ENCODE data around the gene HCN2.

GRCh38 chr19:604355-604754, 14.7 kb downstream of the HCN2 start:
- TF ChIP-seq, protein P1, sequence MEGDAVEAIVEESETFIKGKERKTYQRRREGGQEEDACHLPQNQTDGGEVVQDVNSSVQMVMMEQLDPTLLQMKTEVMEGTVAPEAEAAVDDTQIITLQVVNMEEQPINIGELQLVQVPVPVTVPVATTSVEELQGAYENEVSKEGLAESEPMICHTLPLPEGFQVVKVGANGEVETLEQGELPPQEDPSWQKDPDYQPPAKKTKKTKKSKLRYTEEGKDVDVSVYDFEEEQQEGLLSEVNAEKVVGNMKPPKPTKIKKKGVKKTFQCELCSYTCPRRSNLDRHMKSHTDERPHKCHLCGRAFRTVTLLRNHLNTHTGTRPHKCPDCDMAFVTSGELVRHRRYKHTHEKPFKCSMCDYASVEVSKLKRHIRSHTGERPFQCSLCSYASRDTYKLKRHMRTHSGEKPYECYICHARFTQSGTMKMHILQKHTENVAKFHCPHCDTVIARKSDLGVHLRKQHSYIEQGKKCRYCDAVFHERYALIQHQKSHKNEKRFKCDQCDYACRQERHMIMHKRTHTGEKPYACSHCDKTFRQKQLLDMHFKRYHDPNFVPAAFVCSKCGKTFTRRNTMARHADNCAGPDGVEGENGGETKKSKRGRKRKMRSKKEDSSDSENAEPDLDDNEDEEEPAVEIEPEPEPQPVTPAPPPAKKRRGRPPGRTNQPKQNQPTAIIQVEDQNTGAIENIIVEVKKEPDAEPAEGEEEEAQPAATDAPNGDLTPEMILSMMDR (IDR thresholded peaks at IDR 0.05 in 8 of 11, conservative IDR thresholded peaks at IDR 0.05 in 3 of 11): no peak
- no peak for TF ChIP-seq POLR2AphosphoS5 (IDR thresholded peaks at IDR 0.05)
